Measurements from ENCODE around the gene GREB1L. TPM values are rescaled to one million over a fixed set of nuclear protein-coding genes. Genes with fewer than 3 reads are reported as not detected.

The GREB1L gene
- total and polyA plus RNA-seq, 9 of the 15 experiments (the other 6 are each of a cell fraction or from before 2014, with no cell fraction given), result 0.03 TPM; not detected in 8

GRCh38 chr18:21481739-21482138 lies 239.7 kb downstream of the GREB1L start:
- H3K36me3 ChIP-seq (ENCODE audit: control insufficient read depth, insufficient read depth, low read length), result no peaks in the 10 kb centered on the region
- ATAC-seq (0 out of 3 replicates have a peak, but pooled peaks have one; percentile 38), DNase-seq (ENCODE audit: extremely low read depth in 1 of 4, low spot score in 3 of 4) (no peak), FAIRE-seq (no peak)
- peaks cover 0 to 4% of the 10 kb centered on the region in 2 experiments; a peak in 3 of 5 replicates for H3K27me3 ChIP-seq (ENCODE audit: control insufficient read depth in 2 of 2, insufficient read depth in 2 of 2, low read length in 2 of 2)
- no peak overlapping the region for H3K9ac ChIP-seq (ENCODE audit: insufficient read depth in 1 of 2, low read depth in 2 of 2, low read length in 2 of 2)
- TF ChIP-seq ILK (tag; IDR thresholded peaks at IDR 0.05; ENCODE audit: borderline replicate concordance, low read depth) (no peak), MAFF (IDR thresholded peaks at IDR 0.05; ENCODE audit: low read length) (peak; percentile 81), NFE2 (IDR thresholded peaks at IDR 0.05; ENCODE audit: low read depth) (peak; percentile 78), MED1 (CRISPR knock-in tag; IDR thresholded peaks at IDR 0.05; ENCODE audit: borderline replicate concordance) (no peak), ZNF316 (IDR thresholded peaks at IDR 0.05) (peak; percentile 97), C11orf30 (IDR thresholded peaks at IDR 0.05; ENCODE audit: low read depth) (peak; percentile 94), NFE2L1 (tag; IDR thresholded peaks at IDR 0.05; ENCODE audit: borderline replicate concordance, low read depth) (peak; percentile 52; the same call in 1 of the 2 replicates), MAFK (IDR thresholded peaks at IDR 0.05; ENCODE audit: low read length) (peak; percentile 79), MAFG (tag; conservative IDR thresholded peaks at IDR 0.05) (peak; percentile 93)
- ChIA-PET CTCF (ENCODE audit: low intra/inter-chr PET ratio) (no interaction called here), POLR2A (interaction anchor here (0.9 kb wide), 1 partner anchor 10 kb away, joined by 3 read pairs; no protein-coding TSS in a partner anchor)
- no peaks in the 10 kb centered on the region for H3K9me1 ChIP-seq (ENCODE audit: control insufficient read depth, insufficient read depth, low read length)
- H3K79me2 ChIP-seq (ENCODE audit: control insufficient read depth, insufficient read depth, low read length), result no peaks in the 10 kb centered on the region
- H4K20me1 ChIP-seq (replicated peaks; ENCODE audit: control insufficient read depth, insufficient read depth, low read length), result no peaks in the 10 kb centered on the region
- no peaks in the 10 kb centered on the region for H3K9me3 ChIP-seq (replicated peaks; ENCODE audit: control insufficient read depth, insufficient read depth, low read depth, low read length)
- BruUV-seq (replicated peaks), result no TSS peak
- no peak overlapping the region for H3K27ac ChIP-seq (ENCODE audit: extremely low read depth, low read depth, low read length)
- 14% methylated on average over 2 of the region's 2 CpGs for WGBS (ENCODE audit: insufficient coverage, low coverage, missing lambda C conversion rate)
- in situ Hi-C loops (cut with MboI) (no loop called here), intact Hi-C loops (cut with micrococcal nuclease) (loop anchor here (5.0 kb wide), 1 partner anchor 371 kb away; no protein-coding TSS in a partner anchor)
- H2AFZ ChIP-seq (ENCODE audit: low read depth, low read length), result no peak overlapping the region
- H3K4me1 ChIP-seq (replicated peaks in 1 of 2; ENCODE audit: control insufficient read depth in 2 of 2, insufficient read depth in 2 of 2, low read length in 2 of 2), result no peaks in the 10 kb centered on the region
- H3K4me3 ChIP-seq, result no peak overlapping the region
- H3K4me2 ChIP-seq (ENCODE audit: insufficient read depth, low read length), result no peak overlapping the region
